Eye (tissue), 1 donor: Measurements from ENCODE around the gene HIP1R.
A peak's percentile ranks its signal among the peaks of the same experiment; 100 is the strongest.
"Not testable (repeated sequence)": the region's sequence is repeated elsewhere in the genome, so short reads cannot be mapped to it uniquely, and the experiment has no call there.

Experiments
- DNase-seq: peaks from one replicate; pipeline ENCODE4 v3.0.0-alpha.2; 2015

Gene HIP1R

DNA sequence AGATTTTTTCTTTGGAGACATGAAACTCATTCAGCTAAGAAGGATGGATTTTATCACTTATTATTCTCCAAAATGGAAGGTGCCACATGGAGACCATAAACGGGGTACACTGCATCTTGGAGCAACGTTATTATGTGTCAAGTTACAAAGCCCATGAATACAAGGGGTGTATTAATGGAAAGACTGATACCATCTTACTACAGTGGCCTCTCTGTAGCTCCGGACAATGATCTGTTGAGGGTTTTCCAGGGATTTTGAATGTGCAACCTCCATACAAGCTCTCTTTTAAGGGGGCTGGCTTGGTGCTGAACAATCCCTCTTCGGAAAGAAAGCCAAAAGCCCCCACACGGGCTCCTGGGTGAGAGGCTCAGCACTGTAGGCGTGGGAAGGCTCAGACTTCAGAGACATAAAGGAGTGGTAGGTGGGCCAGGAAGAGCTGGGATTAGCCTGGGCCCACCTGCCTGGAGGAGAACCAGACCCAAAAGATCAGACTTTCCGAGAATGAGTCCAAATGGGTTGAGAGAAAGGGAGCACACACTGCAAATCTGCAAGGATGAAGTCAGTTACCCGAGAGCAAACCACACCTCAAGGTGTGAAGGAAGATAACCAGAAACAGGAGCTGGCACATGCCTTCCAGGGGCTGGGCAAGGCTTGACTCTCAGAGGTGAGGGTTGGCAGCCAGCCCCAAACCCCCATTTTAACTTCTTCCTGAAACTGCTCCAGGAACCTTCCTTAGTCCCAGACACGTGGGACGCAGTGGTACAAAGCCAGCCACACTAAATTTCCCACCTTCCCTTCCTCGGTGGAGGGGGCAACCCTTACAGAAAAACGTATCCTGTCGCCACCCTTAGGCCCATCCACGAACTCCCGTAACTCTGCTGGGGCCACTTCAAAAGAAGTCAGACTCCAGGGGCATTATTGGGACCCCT, 59.2 kb downstream of the HIP1R start:
- DNase-seq, result no peak

- no peak for DNase-seq
Observed at GRCh38 chr12:122895320-122895703, 60.1 kb downstream of the HIP1R start.

- peak; percentile 95 for DNase-seq
Observed at GRCh38 chr12:122895704-122896636, 60.7 kb downstream of the HIP1R start, which contains the start of gene VPS37B. Gene VPS37B, minus strand, starts transcription at chr12:122896124. Its CDS starts 62 bp downstream, at chr12:122896062.

DNA sequence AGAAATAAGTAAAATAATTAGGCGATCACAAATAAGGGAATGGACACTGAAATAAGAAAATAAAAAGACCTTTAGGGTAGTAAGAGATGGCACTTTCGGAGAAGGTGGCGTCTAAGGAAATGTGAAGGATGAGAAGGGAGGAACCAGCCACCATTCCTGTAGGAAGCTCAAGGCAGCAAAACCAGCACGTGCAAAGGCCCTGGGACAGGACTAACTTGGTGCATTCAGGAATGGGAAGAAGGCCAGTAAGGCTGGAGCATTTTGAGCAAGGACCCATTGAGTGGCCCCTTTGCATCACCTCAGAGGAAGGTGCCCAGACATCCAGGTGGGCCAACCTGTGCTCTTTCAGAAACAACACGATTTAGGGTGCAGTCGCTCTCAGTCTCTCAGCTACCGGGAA, 61.4 kb downstream of the HIP1R start:
- DNase-seq, result no peak

DNA sequence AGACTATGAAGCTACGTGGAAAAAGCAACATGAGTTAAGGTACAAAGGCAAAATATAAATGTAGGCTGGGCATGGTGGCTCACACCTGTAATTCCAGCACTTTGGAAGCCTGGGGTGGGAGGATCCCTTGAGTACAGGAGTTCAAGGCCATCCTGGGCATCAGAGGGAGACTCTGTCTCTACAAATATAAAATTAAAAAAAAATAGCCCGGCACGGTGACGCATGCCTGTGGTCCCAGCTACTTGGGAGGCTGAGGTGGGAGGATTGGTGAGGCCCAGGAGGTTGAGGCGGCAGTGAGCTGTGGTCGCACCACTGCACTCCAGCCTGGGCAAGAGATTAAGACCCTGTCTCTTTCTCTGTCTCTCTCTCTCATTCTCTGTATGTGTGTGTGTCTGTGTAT, 64.6 kb downstream of the HIP1R start:
- no peak for DNase-seq

- DNase-seq, result no peak
Observed at GRCh38 chr12:122902854-122903692, 67.8 kb downstream of the HIP1R start.

DNA sequence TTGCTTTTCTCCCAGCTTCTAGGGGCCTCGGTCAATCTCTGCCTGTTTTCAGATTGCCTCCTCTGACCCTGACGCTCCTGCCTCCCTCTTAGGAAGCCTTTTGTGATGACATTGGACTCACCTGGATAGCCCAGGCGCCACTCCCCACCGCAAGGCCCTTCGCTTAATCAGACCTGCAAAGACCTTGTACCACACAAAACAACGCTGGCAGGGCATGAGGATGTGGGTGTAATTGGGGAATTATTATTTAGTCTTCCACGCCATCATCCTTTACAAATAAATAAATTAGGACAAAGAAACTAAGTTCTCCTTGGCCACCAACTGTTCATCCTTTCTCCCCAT, 68.4 kb downstream of the HIP1R start:
- DNase-seq, result no peak

- not testable (repeated sequence) for DNase-seq
Observed at GRCh38 chr12:122905258-122905657, 70.0 kb downstream of the HIP1R start.

DNA sequence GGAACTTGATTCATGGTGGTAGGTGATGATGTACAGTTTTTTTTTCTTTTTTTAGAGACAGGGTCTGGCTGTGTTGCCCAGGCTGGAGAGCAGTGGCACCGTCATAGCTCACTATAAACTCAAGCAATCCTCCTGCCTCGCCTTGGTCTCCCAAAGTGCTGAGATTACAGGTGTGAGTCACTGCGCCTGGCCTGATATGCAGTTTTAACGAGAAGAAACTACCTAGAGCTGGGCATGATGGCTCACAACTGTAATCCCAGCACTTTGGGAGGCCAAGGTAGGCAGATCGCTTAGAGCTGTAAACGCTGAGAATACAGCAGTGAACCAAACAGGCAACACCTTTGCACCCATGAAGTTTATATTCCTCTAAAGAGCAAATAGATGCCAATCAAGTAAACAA, 73.7 kb downstream of the HIP1R start:
- no peak for DNase-seq

- DNase-seq, result peak; percentile 74
Observed at GRCh38 chr12:122909442-122910288, 74.4 kb downstream of the HIP1R start.
